Endothelial cell (in vitro differentiated cells): ENCODE results near the gene CUL3. TPM values are rescaled to one million over a fixed set of nuclear protein-coding genes. Genes with fewer than 3 reads are reported as not detected.

Experiments used
- DNase-seq: peaks from one replicate; pipeline ENCODE4 v3.0.0; 2021; ENCODE audit warnings: low spot score
- H3K27ac Mint-ChIP-seq: one replicate; pipeline ENCODE4 v1.8.0; 2021; ENCODE audit warnings: mixed read lengths, inconsistent platforms; ENCODE audit not compliant: unreplicated experiment
- H3K27me3 Mint-ChIP-seq: one replicate; pipeline ENCODE4 v1.8.0; 2021; ENCODE audit warnings: mild to moderate bottlenecking, moderate library complexity, mixed read lengths, inconsistent platforms; ENCODE audit not compliant: unreplicated experiment
- H3K36me3 Mint-ChIP-seq: one replicate; pipeline ENCODE4 v1.8.0; 2021; ENCODE audit warnings: mild to moderate bottlenecking, low read depth, mixed read lengths, inconsistent platforms; ENCODE audit not compliant: unreplicated experiment
- H3K4me1 Mint-ChIP-seq: one replicate; pipeline ENCODE4 v1.8.0; 2021; ENCODE audit warnings: mild to moderate bottlenecking, mixed read lengths, inconsistent platforms; ENCODE audit not compliant: unreplicated experiment
- H3K4me3 Mint-ChIP-seq: one replicate; pipeline ENCODE4 v1.8.0; 2021; ENCODE audit warnings: mild to moderate bottlenecking, mixed read lengths, inconsistent platforms; ENCODE audit not compliant: unreplicated experiment
- H3K9me3 Mint-ChIP-seq: one replicate; pipeline ENCODE4 v1.8.0; 2021; ENCODE audit warnings: mixed read lengths, inconsistent platforms; ENCODE audit not compliant: unreplicated experiment
- total RNA-seq: library from RNA; stranded (reverse); fragmentation: NEBNext Ultra II Directional; extraction: Animal tissue kit (Norgen Biotek cat#: 25700); gene quantifications from one replicate; pipeline ENCODE4 v1.2.1, GENCODE V29; 2021; ENCODE audit not compliant: unreplicated experiment
- TF ChIP-seq, protein P1 (sequence below): fragments of 200-600 bp; sonication (generic); IDR thresholded peaks from one replicate; pipeline ENCODE4 v1.5.0; 2021; ENCODE audit warnings: antibody characterized with exemption; ENCODE audit not compliant: unreplicated experiment

Gene CUL3
- total RNA-seq, 1 donor from 2014 or later = 138 TPM

DNA sequence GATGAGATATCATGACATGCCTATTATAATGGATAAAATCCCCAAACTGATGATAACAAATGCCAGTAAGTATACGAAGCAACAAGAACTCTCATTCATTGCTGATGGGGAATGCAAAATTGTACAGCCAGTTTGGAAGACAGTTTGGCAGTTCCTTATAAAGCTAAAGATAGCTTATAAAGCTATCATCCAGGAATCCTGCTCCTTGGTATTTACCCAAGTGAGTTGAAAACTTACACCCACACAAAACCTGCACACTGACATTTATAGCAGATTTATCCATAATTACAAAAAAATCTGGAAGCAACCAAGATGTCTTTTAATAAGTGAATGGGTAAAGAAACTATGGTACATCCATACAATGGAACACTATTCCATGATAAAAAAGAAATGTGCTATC is 123.8 kb downstream of the CUL3 start:
- H3K36me3 Mint-ChIP-seq = peaks cover 17% of the 10 kb centered on the region
- peaks cover 2% of the 10 kb centered on the region for H3K27me3 Mint-ChIP-seq
- H3K9me3 Mint-ChIP-seq = no peaks in the 10 kb centered on the region
- no peaks in the 10 kb centered on the region for H3K4me1 Mint-ChIP-seq
- TF ChIP-seq, protein P1, sequence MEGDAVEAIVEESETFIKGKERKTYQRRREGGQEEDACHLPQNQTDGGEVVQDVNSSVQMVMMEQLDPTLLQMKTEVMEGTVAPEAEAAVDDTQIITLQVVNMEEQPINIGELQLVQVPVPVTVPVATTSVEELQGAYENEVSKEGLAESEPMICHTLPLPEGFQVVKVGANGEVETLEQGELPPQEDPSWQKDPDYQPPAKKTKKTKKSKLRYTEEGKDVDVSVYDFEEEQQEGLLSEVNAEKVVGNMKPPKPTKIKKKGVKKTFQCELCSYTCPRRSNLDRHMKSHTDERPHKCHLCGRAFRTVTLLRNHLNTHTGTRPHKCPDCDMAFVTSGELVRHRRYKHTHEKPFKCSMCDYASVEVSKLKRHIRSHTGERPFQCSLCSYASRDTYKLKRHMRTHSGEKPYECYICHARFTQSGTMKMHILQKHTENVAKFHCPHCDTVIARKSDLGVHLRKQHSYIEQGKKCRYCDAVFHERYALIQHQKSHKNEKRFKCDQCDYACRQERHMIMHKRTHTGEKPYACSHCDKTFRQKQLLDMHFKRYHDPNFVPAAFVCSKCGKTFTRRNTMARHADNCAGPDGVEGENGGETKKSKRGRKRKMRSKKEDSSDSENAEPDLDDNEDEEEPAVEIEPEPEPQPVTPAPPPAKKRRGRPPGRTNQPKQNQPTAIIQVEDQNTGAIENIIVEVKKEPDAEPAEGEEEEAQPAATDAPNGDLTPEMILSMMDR = no peak
- H3K27ac Mint-ChIP-seq = no peak overlapping the region
- no peak for DNase-seq
- no peak overlapping the region for H3K4me3 Mint-ChIP-seq

DNA sequence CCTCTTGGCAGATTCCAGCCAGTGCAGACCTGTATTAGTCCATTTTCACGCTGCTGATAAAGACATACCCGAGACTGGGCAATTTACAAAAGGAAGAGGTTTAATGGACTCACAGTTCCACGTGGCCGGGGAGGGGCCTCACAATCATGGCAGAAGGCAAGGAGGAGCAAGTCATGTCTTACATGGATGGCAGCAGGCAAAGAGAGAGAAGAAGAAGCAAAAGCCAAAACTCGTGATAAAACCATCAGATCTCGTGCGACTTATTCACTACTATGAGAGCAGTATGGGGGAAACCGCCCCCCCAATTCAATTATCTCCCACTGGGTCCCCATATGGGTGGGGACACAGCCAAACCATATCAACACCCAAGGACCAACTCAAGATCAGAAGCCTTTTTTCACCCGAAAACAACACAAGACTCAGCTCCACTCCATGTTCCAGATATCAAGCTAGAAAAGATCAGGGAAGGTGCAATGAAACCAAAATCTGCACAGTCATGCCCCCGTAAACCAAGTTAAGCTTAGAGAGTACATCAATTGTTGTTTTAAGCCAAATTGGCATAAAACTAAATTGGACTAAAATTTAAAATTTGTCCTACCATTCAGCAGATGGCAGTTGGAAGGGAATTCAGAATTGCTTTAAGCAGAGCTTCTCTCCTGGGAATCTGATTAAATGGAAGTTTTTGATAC is 127.6 kb downstream of the CUL3 start:
- TF ChIP-seq, protein P1 = no peak
- no peak overlapping the region for H3K27ac Mint-ChIP-seq

DNA sequence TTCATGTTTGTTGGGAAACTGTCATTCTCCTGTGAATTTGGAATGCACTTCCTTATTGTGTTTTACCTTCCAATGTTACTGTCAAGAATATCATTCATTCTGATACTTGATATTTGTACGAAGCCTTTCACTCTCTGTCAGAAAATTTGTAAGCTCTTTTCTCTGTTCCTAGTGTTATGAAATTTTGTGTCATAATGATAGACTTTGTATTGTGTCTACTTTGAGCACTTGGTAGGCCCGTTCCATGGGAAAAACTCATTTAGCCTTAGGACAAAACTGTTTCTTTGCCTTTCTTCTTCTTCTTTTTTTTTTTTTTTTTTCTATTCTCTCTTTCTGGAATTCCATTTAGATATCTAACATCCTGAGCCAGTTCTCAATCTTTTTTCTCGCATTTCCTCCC is 131.3 kb downstream of the CUL3 start:
- Mint-ChIP-seq H3K4me3 (no peak overlapping the region), H3K36me3 (peaks cover 15% of the 10 kb centered on the region), H3K4me1 (peaks cover 11% of the 10 kb centered on the region), H3K27me3 (no peaks in the 10 kb centered on the region), H3K27ac (no peak overlapping the region), H3K9me3 (no peaks in the 10 kb centered on the region)
- no peak for DNase-seq
- TF ChIP-seq, protein P1 = no peak

More for the DNA sequence above, 127.6 kb downstream of the CUL3 start:
- peak overlapping the region; percentile 4 for H3K4me3 Mint-ChIP-seq
- no peaks in the 10 kb centered on the region for H3K9me3 Mint-ChIP-seq
- peaks cover 4% of the 10 kb centered on the region for H3K4me1 Mint-ChIP-seq
- DNase-seq = no peak
- H3K36me3 Mint-ChIP-seq = peaks cover 15% of the 10 kb centered on the region
- peaks cover 2% of the 10 kb centered on the region for H3K27me3 Mint-ChIP-seq

DNA sequence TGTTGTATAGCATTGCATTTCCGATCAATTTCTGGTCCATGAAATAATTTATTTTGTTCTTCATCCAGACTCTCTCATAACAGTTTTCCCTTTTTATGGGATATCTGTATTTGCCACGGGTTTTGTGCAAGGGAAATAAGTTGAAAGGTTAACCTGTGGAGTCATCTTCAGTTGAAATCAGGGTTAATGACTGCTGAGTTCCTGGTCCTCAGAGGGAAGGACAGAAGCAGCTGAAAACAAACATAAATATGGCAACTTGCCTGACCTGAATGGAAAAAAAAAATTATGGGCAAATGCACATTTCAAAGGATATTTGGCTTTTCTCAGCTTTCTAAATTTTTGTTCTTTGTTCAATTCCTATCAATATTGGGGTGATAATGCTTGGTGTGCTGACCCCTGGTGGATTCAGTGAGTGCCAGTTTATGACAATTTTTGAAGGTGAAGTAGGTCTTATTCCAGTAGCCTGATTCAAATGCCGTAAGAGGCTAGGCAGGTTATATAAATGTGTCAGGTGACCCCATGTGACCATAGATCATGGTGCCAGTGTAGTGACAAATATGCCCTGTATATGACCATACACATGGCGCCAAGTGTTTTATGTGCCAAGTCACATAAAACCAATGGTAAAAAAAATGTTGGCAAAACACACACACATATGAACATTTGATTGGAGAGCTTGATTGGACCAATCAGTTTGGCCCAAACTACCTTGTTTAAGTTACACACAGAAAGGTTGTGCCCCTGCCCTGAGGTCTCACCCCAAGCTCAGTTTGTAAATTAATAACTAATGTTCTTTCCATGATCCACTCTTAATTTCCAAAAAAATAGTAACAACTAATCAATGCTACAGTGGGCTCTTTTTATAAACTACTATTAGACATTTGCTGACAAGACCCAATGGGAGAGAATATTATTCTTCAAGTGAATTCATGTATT is 135.7 kb downstream of the CUL3 start:
- peak; percentile 24 for DNase-seq
- Mint-ChIP-seq H3K4me3 (no peak overlapping the region), H3K27me3 (no peaks in the 10 kb centered on the region), H3K9me3 (no peaks in the 10 kb centered on the region), H3K27ac (no peak overlapping the region), H3K36me3 (no peaks in the 10 kb centered on the region), H3K4me1 (peaks cover 14% of the 10 kb centered on the region)
- TF ChIP-seq, protein P1 = peak; percentile 59
